ENCODE results near the gene PGBD5. TPM values are rescaled to one million over a fixed set of nuclear protein-coding genes. Genes with fewer than 3 reads are reported as not detected.

Gene PGBD5
- total RNA-seq, 1 donor from 2014 or later, result 14.7 TPM

DNA sequence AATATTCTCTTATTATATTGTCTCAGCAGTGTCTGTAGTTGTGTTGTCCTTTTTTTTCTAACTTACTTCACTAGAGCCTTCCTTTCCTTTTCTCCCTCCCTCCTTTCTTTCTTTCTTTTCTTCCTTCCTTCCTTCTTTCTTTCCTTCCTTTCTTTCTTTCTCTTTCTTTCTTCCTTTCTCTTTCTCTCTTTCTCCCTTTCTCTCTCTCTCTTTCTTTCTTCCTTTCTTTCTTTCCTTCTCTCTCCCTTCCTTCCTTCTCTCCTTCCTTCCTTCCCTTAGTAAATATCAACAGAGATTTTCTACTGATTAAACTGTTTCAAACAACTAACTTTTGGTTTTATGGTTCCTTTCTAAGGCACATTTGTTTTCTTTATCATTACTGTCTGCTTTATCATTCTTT is 43.1 kb upstream of the PGBD5 start:
- Histone ChIP-seq H3K9me3 (ENCODE audit: insufficient read depth, low read depth, low read length) (no peaks in the 10 kb centered on the region), H2AFZ (ENCODE audit: low read depth, low read length) (no peak overlapping the region), H3K4me2 (ENCODE audit: low read length) (no peak overlapping the region), H3K4me1 (ENCODE audit: insufficient read depth, low read length) (no peaks in the 10 kb centered on the region), H3K27ac (ENCODE audit: low read depth, low read length) (no peak overlapping the region), H3K27me3 (ENCODE audit: insufficient read depth, low read length) (no peaks in the 10 kb centered on the region), H3K36me3 (ENCODE audit: insufficient read depth, low read length) (no peaks in the 10 kb centered on the region), H3K4me3 (ENCODE audit: insufficient read depth, low read depth, low read length) (no peak overlapping the region), H3K9ac (ENCODE audit: low read length) (no peak overlapping the region), H3K79me2 (ENCODE audit: insufficient read depth, low read length) (no peaks in the 10 kb centered on the region), H4K20me1 (ENCODE audit: insufficient read depth, low read length) (no peaks in the 10 kb centered on the region)
- Mint-ChIP-seq H3K9me3 (ENCODE audit: unreplicated experiment) (peaks cover 1% of the 10 kb centered on the region), H3K4me1 (ENCODE audit: low read depth, unreplicated experiment) (peaks cover 5% of the 10 kb centered on the region), H3K27ac (ENCODE audit: unreplicated experiment) (no peak overlapping the region), H3K27me3 (ENCODE audit: low read depth, unreplicated experiment) (peaks cover 2% of the 10 kb centered on the region), H3K36me3 (ENCODE audit: low read depth, unreplicated experiment) (no peaks in the 10 kb centered on the region), H3K4me3 (ENCODE audit: unreplicated experiment) (no peak overlapping the region)
- TF ChIP-seq EZH2 (IDR thresholded peaks at IDR 0.05; ENCODE audit: insufficient read depth, low read length), result no peak
- TF ChIP-seq, protein P1, sequence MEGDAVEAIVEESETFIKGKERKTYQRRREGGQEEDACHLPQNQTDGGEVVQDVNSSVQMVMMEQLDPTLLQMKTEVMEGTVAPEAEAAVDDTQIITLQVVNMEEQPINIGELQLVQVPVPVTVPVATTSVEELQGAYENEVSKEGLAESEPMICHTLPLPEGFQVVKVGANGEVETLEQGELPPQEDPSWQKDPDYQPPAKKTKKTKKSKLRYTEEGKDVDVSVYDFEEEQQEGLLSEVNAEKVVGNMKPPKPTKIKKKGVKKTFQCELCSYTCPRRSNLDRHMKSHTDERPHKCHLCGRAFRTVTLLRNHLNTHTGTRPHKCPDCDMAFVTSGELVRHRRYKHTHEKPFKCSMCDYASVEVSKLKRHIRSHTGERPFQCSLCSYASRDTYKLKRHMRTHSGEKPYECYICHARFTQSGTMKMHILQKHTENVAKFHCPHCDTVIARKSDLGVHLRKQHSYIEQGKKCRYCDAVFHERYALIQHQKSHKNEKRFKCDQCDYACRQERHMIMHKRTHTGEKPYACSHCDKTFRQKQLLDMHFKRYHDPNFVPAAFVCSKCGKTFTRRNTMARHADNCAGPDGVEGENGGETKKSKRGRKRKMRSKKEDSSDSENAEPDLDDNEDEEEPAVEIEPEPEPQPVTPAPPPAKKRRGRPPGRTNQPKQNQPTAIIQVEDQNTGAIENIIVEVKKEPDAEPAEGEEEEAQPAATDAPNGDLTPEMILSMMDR (IDR thresholded peaks at IDR 0.05; ENCODE audit: insufficient read depth, low read depth, low read length), result no peak
- FAIRE-seq (no peak), DNase-seq (ENCODE audit: low read depth) (no peak)

- DNase-seq (ENCODE audit: low read depth), result no peak
- no peak overlapping the region for H3K27ac Mint-ChIP-seq (ENCODE audit: unreplicated experiment)
- no peak overlapping the region for H3K4me3 Mint-ChIP-seq (ENCODE audit: unreplicated experiment)
- TF ChIP-seq EZH2 (IDR thresholded peaks at IDR 0.05; ENCODE audit: insufficient read depth, low read length), result no peak
- TF ChIP-seq, protein P1 (IDR thresholded peaks at IDR 0.05; ENCODE audit: insufficient read depth, low read depth, low read length), result no peak
- H3K79me2 ChIP-seq (ENCODE audit: insufficient read depth, low read length), result no peaks in the 10 kb centered on the region
- H3K27me3 ChIP-seq (ENCODE audit: insufficient read depth, low read length), result no peaks in the 10 kb centered on the region
- H4K20me1 ChIP-seq (ENCODE audit: insufficient read depth, low read length), result no peaks in the 10 kb centered on the region
- H3K27me3 Mint-ChIP-seq (ENCODE audit: low read depth, unreplicated experiment), result no peaks in the 10 kb centered on the region
- H3K9me3 Mint-ChIP-seq (ENCODE audit: unreplicated experiment), result no peaks in the 10 kb centered on the region
- H3K4me1 ChIP-seq (ENCODE audit: insufficient read depth, low read length), result no peaks in the 10 kb centered on the region
- H3K9me3 ChIP-seq (ENCODE audit: insufficient read depth, low read depth, low read length), result no peaks in the 10 kb centered on the region
- H3K36me3 Mint-ChIP-seq (ENCODE audit: low read depth, unreplicated experiment), result no peaks in the 10 kb centered on the region
- no peak for FAIRE-seq
- H3K27ac ChIP-seq (ENCODE audit: low read depth, low read length), result no peak overlapping the region
- no peak overlapping the region for H3K9ac ChIP-seq (ENCODE audit: low read length)
- no peaks in the 10 kb centered on the region for H3K36me3 ChIP-seq (ENCODE audit: insufficient read depth, low read length)
- peaks cover 6% of the 10 kb centered on the region for H3K4me1 Mint-ChIP-seq (ENCODE audit: low read depth, unreplicated experiment)
- no peak overlapping the region for H2AFZ ChIP-seq (ENCODE audit: low read depth, low read length)
- H3K4me2 ChIP-seq (ENCODE audit: low read length), result no peak overlapping the region
- H3K4me3 ChIP-seq (ENCODE audit: insufficient read depth, low read depth, low read length), result no peak overlapping the region
These were observed 39.6 kb upstream of the PGBD5 start for GRCh38 chr1:230465691-230466090.

GRCh38 chr1:230464671-230465070 is 38.5 kb upstream of the PGBD5 start:
- Mint-ChIP-seq H3K9me3 (ENCODE audit: unreplicated experiment) (no peaks in the 10 kb centered on the region), H3K4me1 (ENCODE audit: low read depth, unreplicated experiment) (peaks cover 7% of the 10 kb centered on the region), H3K27me3 (ENCODE audit: low read depth, unreplicated experiment) (no peaks in the 10 kb centered on the region), H3K4me3 (ENCODE audit: unreplicated experiment) (no peak overlapping the region), H3K36me3 (ENCODE audit: low read depth, unreplicated experiment) (peaks cover 1% of the 10 kb centered on the region), H3K27ac (ENCODE audit: unreplicated experiment) (no peak overlapping the region)
- no peaks in the 10 kb centered on the region for H3K4me1 ChIP-seq (ENCODE audit: insufficient read depth, low read length)
- H4K20me1 ChIP-seq (ENCODE audit: insufficient read depth, low read length), result no peaks in the 10 kb centered on the region
- H3K27ac ChIP-seq (ENCODE audit: low read depth, low read length), result no peak overlapping the region
- DNase-seq (ENCODE audit: low read depth) (no peak), FAIRE-seq (no peak)
- H3K4me2 ChIP-seq (ENCODE audit: low read length), result peak overlapping the region; percentile 17
- no peak overlapping the region for H3K4me3 ChIP-seq (ENCODE audit: insufficient read depth, low read depth, low read length)
- no peak overlapping the region for H2AFZ ChIP-seq (ENCODE audit: low read depth, low read length)
- no peaks in the 10 kb centered on the region for H3K36me3 ChIP-seq (ENCODE audit: insufficient read depth, low read length)
- no peaks in the 10 kb centered on the region for H3K79me2 ChIP-seq (ENCODE audit: insufficient read depth, low read length)
- no peak overlapping the region for H3K9ac ChIP-seq (ENCODE audit: low read length)
- no peaks in the 10 kb centered on the region for H3K9me3 ChIP-seq (ENCODE audit: insufficient read depth, low read depth, low read length)
- no peaks in the 10 kb centered on the region for H3K27me3 ChIP-seq (ENCODE audit: insufficient read depth, low read length)
- TF ChIP-seq, protein P1 (IDR thresholded peaks at IDR 0.05; ENCODE audit: insufficient read depth, low read depth, low read length), result no peak
- TF ChIP-seq EZH2 (IDR thresholded peaks at IDR 0.05; ENCODE audit: insufficient read depth, low read length), result no peak

All from astrocyte (in vitro differentiated cells and primary cell).